GM12865 (cell line): ENCODE results near the gene CTSD.

Experiments
- DNase-seq: peaks from one replicate; pipeline ENCODE4 v3.0.0; 2010; ENCODE audit warnings: low read depth
- H3K4me3 ChIP-seq: 2 replicates; pipeline ENCODE4 v1.5.1; 2011; ENCODE audit warnings: mild to moderate bottlenecking, low read depth, low read length, control low read depth
- CTCF ChIP-seq: IDR thresholded peaks from 2 replicates; pipeline ENCODE4 v1.5.1; 2011; ENCODE audit warnings: low read length, control low read depth, low read depth, inconsistent platforms; ENCODE audit not compliant: insufficient read depth; ENCODE audit errors: missing control alignments

CTSD gene

GRCh38 chr11:1766719-1767398, 3.1 kb upstream of the CTSD start:
- DNase-seq, result no peak
- TF ChIP-seq CTCF, result no peak
- no peak overlapping the region for H3K4me3 ChIP-seq

GRCh38 chr11:1765871-1766718, 2.4 kb upstream of the CTSD start:
- no peak for DNase-seq
- peak; percentile 27 for TF ChIP-seq CTCF

GRCh38 chr11:1763336-1763795, 361 bp downstream of the CTSD start:
- peak overlapping the region; percentile 88 for H3K4me3 ChIP-seq
- no peak for TF ChIP-seq CTCF

More at GRCh38 chr11:1765871-1766718, 2.4 kb upstream of the CTSD start:
- no peak overlapping the region for H3K4me3 ChIP-seq

GRCh38 chr11:1762537-1763302, 1.0 kb downstream of the CTSD start:
- no peak for DNase-seq
- peak overlapping the region; percentile 88 for H3K4me3 ChIP-seq
- TF ChIP-seq CTCF, result no peak

More at GRCh38 chr11:1763336-1763795, 361 bp downstream of the CTSD start:
- DNase-seq, result no peak

GRCh38 chr11:1761857-1762536, 1.7 kb downstream of the CTSD start:
- DNase-seq, result no peak
- no peak for TF ChIP-seq CTCF
- H3K4me3 ChIP-seq, result no peak overlapping the region
